Measurements from ENCODE around the gene ARHGAP6.
A peak's percentile ranks its signal among the peaks of the same experiment; 100 is the strongest.

ARHGAP6 gene

DNA sequence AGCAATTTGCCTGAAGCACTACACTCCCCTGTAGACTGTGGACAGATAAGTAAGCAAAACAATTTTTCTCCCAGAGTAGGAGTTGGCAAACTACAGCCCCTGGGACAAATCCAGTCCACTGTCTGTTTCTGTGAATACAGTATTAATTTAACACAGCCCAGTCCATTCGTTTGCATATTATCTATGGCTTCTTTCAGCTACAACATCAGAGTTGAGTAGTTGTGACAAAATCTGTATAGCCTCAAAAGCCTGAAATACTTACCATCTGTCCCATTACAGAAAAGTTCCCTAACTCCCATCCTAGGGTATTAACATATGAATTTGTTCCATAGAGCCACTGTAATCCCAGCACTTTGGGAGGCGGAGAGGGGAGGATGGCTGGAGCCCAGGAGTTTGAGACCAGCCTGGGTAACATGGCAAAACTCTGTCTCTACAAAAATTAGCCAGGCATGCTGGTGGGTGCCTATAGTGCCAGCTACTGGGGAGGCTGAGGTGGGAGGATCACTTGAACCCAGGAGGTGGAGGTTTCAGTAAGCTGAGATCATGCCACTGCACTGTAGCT is 319.5 kb downstream of the ARHGAP6 start:
- DNase-seq: no peak

DNA sequence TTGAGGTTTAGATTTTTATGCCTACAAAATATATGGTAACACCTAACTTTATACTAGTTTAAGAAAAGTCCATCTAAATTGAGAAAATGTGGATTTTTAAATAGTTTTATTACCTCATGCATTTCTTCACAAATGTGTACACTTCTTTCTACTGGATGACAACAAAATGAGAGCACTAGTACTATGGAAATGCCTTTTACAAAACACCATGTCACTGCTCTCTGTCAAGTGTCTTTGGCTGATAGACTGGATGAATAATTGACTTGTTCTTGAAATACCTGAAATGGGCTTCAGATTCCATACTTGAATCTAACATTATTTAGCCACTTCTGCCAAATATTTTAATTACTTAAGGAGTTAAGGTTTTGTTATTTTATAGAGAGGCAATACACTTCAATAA is 323.0 kb downstream of the ARHGAP6 start:
- DNase-seq: no peak

DNA sequence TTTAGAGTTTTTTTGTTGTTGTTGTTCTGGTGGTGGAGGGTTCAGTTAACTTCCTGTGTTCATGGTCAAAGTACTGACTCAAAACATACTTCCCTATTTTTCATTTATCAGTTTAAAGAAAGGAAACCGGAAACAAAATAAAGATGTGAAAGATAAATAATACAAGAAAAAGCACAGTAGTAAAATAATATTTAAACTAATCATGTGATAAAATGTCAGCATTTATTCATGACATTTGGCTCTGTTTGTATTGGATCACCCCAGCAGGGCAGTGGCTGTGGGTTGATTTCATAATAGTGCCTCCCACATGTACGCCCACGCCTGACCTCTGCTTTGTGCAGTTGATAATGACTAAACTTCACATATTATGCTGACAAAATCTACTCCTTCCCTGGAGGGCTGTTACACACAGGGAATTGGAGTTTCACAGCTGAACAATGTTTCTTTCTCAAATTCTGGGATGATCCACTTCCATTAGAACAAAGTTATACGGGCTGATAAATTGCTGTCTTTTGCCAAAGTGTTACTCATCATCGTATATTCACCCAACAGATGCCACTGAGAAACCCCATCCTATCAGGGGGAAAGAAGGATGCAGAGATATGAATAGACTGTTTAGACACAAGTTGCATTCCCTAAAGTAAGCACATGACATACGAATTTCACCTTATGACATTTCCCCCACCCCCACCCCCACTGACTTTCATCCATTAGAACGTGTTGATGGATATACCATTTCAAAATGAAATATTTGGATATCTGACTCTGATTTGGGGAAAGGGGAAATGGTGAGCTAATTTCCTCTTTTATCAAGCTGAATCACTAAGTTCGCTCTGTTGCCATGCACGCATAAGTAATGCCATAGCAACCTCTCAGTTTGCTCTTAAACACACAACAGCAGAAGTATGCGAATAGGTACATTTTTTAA is 324.2 kb downstream of the ARHGAP6 start:
- peak in 1 of 2 experiments; percentile 9 for DNase-seq

DNA sequence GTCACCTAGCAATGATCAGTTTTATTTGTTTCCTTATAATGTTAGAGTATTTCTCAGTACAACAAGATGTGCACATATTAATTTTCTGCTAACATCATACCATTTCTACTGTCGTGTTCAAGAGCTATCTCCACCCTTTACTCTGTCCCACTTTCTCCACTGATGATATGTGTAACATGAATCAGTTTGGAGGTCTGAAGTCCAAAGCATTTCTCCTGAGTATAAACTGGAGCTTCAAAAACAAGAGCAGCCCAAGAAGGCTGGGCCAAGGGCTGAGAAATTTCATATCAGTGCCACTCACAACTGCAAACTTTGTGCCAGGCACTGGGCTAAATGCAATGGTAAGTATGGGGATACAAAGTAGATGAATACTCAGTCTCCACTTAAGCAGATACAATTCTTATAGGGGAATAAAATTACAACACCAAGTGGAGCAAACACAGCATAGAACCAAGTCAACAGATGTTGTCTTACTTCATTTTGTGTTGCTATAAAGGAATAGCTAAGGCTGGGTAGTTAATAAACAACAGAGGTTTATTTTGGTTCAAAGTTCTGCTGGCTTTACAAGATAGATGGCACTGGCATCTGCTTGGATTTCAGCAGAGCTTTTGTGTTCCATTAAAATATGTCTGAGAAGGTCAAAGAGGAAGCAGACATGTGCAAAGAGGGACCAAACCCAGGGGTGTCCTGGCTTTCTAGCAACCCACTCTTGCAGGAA is 328.3 kb downstream of the ARHGAP6 start:
- DNase-seq: no peak

DNA sequence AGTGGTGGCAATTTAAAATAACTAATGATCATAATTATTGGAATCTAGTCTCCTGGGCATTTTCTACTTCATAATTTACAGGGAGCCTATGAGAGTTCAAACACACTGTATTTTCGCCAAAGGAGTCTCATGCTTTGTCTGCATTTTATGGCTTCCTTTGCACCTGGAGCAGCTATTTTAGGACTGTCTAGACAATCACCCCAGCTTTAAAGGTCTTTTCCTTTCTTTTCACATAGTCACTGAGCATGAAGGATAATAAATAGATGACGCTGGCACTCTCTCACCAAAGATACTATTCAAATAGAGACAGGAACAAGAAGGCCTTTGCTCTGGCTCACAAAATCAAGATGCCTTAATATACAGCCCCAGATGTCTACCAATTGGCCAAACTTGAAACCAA is 329.5 kb downstream of the ARHGAP6 start:
- no peak for DNase-seq

- DNase-seq: no peak
Measured at GRCh38 chrX:11334165-11334564, 331.6 kb downstream of the ARHGAP6 start.

DNA sequence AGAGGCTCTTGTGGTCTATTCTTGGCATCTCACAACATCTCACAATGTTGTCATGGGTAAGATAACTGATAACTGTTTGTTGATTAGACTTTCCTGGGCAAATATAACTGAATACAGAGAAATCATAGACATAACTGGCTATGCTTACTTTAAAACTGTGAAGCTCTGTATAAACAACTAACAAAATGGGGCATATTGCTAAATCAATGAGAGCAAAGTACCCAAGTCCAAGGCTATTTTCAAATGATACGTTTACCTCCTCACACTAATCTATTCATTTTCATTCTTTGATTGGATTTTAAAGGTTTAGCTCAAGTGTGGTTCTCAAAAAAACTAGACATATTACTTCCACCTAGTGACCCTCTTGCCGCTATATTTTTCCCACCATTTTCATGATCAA is 333.9 kb downstream of the ARHGAP6 start:
- no peak for DNase-seq

GRCh38 chrX:11329021-11329420 is 336.7 kb downstream of the ARHGAP6 start:
- no peak for DNase-seq

DNA sequence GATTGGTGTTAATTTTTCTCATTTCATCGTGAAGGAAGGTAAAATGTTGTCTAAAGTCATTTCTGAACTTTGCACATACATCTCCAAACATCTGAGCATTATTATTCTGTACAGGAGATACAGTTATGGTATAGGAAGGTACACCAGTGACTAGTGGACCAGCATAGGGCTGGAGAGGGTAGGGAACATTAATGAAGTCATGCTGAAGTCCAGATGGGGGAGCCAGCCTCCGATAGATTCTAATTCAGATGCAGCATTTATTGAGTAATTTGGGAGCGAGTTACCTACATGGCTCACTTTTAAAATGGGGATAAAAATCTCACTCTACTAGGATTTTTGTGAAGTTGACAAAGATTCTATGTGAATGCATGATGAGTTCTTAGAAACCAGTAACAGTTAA is 337.6 kb downstream of the ARHGAP6 start:
- no peak for DNase-seq

DNA sequence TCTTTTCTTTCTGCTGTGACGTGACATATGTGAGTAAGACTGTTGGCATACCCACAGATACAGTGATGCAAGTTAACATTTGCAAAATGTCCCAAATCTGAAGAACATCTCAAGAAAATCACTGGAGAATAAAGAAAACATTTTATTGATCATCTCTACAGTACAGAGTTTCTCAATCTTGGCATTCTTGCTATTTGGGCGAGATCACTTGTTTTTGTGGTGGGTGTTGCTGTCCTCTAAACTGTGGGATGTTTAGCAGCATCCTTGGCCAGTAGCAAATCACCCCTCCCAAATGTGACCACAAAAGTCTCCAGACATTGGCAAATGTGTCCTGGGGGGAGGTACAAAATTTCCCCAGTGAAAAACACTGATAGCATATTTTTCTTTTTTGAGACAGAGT is 343.7 kb downstream of the ARHGAP6 start:
- DNase-seq: no peak

GRCh38 chrX:11319806-11320520 is 345.8 kb downstream of the ARHGAP6 start:
- DNase-seq: no peak

- DNase-seq: no peak
Measured at GRCh38 chrX:11311706-11312105, 354.0 kb downstream of the ARHGAP6 start.

GRCh38 chrX:11309220-11309619 is 356.5 kb downstream of the ARHGAP6 start:
- no peak for DNase-seq

DNA sequence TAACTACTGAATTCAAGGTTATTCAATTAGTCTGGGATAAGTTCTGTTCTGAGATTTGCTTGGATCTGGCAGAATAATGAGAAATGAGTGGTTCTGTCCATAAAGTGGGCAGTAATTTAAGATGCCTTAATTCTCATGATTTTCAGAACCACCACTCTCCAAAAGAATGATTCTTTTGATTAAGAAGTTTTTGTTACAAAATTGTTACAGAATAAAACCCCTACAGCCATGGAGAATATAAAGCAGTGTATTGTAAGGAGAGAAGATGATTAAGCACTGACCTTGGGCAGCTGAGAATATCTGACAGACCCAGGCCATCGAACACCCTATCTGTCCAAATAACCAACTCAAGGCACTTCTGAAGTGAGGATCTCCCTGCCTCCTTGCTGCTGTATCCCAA is 360.1 kb downstream of the ARHGAP6 start:
- no peak for DNase-seq

GRCh38 chrX:11304829-11305228 is 360.9 kb downstream of the ARHGAP6 start:
- DNase-seq: no peak

DNA sequence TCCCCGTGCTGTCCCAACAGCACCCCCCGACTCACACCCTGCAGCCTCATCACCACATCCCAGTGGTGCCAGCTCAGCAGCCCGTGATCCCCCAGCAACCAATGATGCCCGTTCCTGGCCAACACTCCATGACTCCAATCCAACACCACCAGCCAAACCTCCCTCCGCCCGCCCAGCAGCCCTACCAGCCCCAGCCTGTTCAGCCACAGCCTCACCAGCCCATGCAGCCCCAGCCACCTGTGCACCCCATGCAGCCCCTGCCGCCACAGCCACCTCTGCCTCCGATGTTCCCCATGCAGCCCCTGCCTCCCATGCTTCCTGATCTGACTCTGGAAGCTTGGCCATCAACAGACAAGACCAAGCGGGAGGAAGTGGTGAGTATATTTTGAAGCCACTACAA is 367.1 kb downstream of the ARHGAP6 start:
- DNase-seq: no peak

DNA sequence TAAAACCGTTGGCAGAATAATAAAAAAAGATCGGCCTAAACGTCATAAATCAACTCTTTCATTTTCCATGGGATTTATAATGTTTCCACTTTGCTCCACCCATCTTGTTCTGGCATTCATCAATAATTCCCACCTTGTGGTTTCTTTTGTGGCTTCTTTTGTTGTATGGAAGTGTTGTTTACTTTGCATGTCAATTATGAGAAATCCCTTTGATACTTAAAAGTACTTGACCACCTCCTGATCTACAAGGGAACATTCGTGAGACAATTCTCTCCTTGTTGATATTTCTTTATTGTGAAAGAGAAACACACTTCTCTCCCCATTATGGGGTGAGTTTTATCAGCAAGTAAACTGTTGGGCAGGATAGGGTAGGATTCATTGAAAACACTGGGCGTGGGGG is 369.7 kb downstream of the ARHGAP6 start:
- no peak for DNase-seq

DNA sequence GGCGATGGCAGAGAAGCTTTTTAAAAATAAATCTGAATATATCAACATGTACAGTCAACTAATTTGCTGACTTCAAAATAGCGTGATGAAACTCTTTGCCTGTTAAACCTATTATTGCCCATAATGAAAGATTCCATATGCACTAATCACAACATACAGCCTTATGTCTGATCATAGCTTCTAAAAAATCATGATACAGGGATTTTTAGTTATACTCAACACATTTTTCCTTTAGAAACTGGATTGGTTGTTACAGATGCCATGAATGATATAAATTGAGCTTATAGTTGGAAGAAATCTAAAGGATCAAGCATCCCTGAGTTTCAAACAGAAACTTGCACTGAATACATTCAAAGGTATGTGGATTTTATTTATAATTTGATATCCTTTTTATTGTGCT is 372.6 kb downstream of the ARHGAP6 start, which contains the start of gene AMELX:
AMELX (plus strand) TSS at position 301 of the 400 bp plus-strand sequence. CDS start 1,376 bp downstream, outside the sequence.
- DNase-seq: no peak

DNA sequence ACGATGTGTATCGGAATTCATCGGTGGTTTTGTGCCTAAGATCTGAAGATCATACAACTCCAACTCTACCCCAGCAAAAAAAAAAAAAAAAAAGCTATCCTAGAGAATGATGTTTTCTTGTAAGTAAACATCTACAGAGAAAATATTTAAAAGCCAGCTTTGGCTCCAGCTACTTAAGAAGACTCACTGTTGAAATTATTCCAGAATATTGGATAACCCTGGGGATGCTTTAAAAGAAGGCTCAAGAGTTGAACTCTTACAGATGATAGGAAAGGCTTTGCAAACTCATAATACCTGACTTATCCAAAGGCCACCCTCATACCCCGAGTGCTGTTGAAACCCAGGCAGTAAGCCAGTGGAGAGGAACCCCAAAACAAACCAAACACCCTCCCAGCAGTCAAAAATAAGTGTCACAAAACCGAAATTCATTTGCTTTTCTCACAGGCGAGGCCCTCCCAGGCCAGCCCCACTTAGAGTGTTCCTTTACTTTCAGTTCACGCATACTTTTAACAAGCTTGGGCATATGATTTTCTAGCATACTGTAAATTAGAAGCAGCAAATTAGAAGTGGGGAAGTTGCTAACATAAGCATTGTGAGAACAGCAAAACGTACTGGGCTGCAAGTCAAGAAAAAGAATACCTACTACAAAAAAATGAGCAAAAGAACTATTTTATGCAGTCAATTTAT is 375.2 kb downstream of the ARHGAP6 start:
- no peak for DNase-seq

GRCh38 chrX:11287505-11287904 is 378.2 kb downstream of the ARHGAP6 start:
- no peak for DNase-seq

GRCh38 chrX:11285651-11286050 is 380.1 kb downstream of the ARHGAP6 start:
- no peak for DNase-seq

DNA sequence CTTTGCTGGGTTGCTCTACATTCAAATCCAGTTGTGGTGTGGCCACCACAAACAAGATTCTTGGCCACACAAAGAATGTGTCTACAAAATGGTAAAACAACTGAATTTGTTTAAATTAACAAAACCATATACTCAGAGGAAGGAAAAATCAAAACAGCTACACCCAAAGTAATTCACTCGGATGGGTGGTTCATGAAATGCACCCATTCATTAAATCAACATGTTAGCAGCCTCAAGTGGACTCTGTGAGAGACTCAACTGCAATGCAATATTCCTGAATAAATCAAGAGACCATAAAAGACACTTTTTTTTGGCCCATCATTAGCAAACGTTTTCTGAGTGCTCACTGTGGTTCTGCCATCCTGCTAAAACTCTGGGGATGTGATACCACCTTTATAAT is 383.7 kb downstream of the ARHGAP6 start:
- DNase-seq: no peak

All from stimulated activated CD4-positive, alpha-beta T cell treated with anti-CD3 and anti-CD28 coated beads, Interleukin-4, amount 100 ng/mL, for 4 hours (primary cell).